ENCODE measurements around the gene TMEM217.
"Not testable (repeated sequence)": the region's sequence is repeated elsewhere in the genome, so short reads cannot be mapped to it uniquely, and the experiment has no call there.

TMEM217 gene

GRCh38 chr6:37209461-37210205 is 48.3 kb downstream of the TMEM217 start:
- DNase-seq: peak in 1 of 2 donors; percentile 40

GRCh38 chr6:37208793-37209192 is 49.2 kb downstream of the TMEM217 start:
- DNase-seq: no peak

GRCh38 chr6:37207903-37208456 is 50.0 kb downstream of the TMEM217 start:
- DNase-seq: peak; percentile 91 to 94

GRCh38 chr6:37206622-37207021 is 51.3 kb downstream of the TMEM217 start:
- DNase-seq: no peak

GRCh38 chr6:37205997-37206340 is 52.0 kb downstream of the TMEM217 start:
- no peak for DNase-seq

- peak in 1 of 2 donors; percentile 32 for DNase-seq
Observed at GRCh38 chr6:37205175-37205996, 52.6 kb downstream of the TMEM217 start.

GRCh38 chr6:37204014-37204751 is 53.8 kb downstream of the TMEM217 start:
- DNase-seq: no peak

- no peak for DNase-seq
Observed at GRCh38 chr6:37202788-37203491, 55.0 kb downstream of the TMEM217 start.

GRCh38 chr6:37201726-37202125 is 56.2 kb downstream of the TMEM217 start:
- DNase-seq: no peak

- no peak for DNase-seq
Observed at GRCh38 chr6:37200085-37200484, 57.9 kb downstream of the TMEM217 start.

GRCh38 chr6:37196451-37196850 is 61.5 kb downstream of the TMEM217 start:
- DNase-seq: not testable (repeated sequence)

- DNase-seq: not testable (repeated sequence)
Observed at GRCh38 chr6:37194886-37195285, 63.1 kb downstream of the TMEM217 start.

GRCh38 chr6:37192666-37193065 is 65.3 kb downstream of the TMEM217 start:
- DNase-seq: no peak

GRCh38 chr6:37190159-37190535 is 67.8 kb downstream of the TMEM217 start:
- DNase-seq: no peak

- DNase-seq: no peak
Observed at GRCh38 chr6:37188962-37189510, 68.9 kb downstream of the TMEM217 start.

GRCh38 chr6:37187321-37188022 is 70.5 kb downstream of the TMEM217 start:
- DNase-seq: no peak

- DNase-seq: not testable (repeated sequence)
Observed at GRCh38 chr6:37185949-37186720, 71.8 kb downstream of the TMEM217 start.

- DNase-seq: peak; percentile 41 to 43
Observed at GRCh38 chr6:37182736-37183590, 75.0 kb downstream of the TMEM217 start.

- not testable (repeated sequence) for DNase-seq
Observed at GRCh38 chr6:37180610-37181009, 77.3 kb downstream of the TMEM217 start.

- DNase-seq: no peak
Observed at GRCh38 chr6:37180075-37180474, 77.9 kb downstream of the TMEM217 start.
